GM12892 (cell line): Measurements from ENCODE around the gene CNTNAP2.

Source experiments
- DNase-seq: peaks from one replicate; pipeline ENCODE4 v3.0.0; 2011; ENCODE audit not compliant: insufficient read length
- FAIRE-seq: peaks from 2 replicates; lab custom pipeline; 2011; peaks lifted over from hg19 to GRCh38; lab: Jason Lieb, UNC
- POLR2A ChIP-seq: IDR thresholded peaks from 2 replicates; pipeline ENCODE4 v1.6.1; 2011; ENCODE audit warnings: low read depth, low read length, control low read depth
- POLR2AphosphoS5 ChIP-seq: IDR thresholded peaks from 2 replicates; pipeline ENCODE4 v1.6.1; 2011; ENCODE audit warnings: low read depth, low read length, control low read depth
- TAF1 ChIP-seq: IDR thresholded peaks from 2 replicates; pipeline ENCODE4 v1.6.1; 2011; ENCODE audit warnings: low read depth, mild to moderate bottlenecking, control low read depth, low read length, borderline replicate concordance

CNTNAP2 gene

GRCh38 chr7:147859033-147859432, 1742.4 kb downstream of the CNTNAP2 start:
- no peak for FAIRE-seq
- no peak for DNase-seq
- TF ChIP-seq POLR2A (no peak), POLR2AphosphoS5 (no peak), TAF1 (no peak)

- DNase-seq (no peak), FAIRE-seq (no peak)
- TF ChIP-seq POLR2AphosphoS5 (no peak), TAF1 (no peak), POLR2A (no peak)
Observed at GRCh38 chr7:147859486-147859885, 1742.9 kb downstream of the CNTNAP2 start.

GRCh38 chr7:147861058-147861716, 1744.6 kb downstream of the CNTNAP2 start:
- DNase-seq = no peak
- no peak for FAIRE-seq
- no peak for TF ChIP-seq POLR2A
- TF ChIP-seq POLR2AphosphoS5 = no peak
- no peak for TF ChIP-seq TAF1

- no peak for FAIRE-seq
- no peak for DNase-seq
Observed at GRCh38 chr7:147861945-147862344, 1745.3 kb downstream of the CNTNAP2 start.

GRCh38 chr7:147869456-147869855, 1752.9 kb downstream of the CNTNAP2 start:
- TF ChIP-seq TAF1 = no peak
- no peak for TF ChIP-seq POLR2AphosphoS5
- FAIRE-seq (no peak), DNase-seq (no peak)

More at GRCh38 chr7:147861945-147862344, 1745.3 kb downstream of the CNTNAP2 start:
- TF ChIP-seq POLR2A = no peak
- no peak for TF ChIP-seq TAF1
- no peak for TF ChIP-seq POLR2AphosphoS5

- TF ChIP-seq TAF1 (no peak), POLR2AphosphoS5 (no peak), POLR2A (no peak)
- no peak for FAIRE-seq
- DNase-seq = no peak
Observed at GRCh38 chr7:147878912-147879661, 1762.5 kb downstream of the CNTNAP2 start.

- DNase-seq (no peak), FAIRE-seq (no peak)
- TF ChIP-seq POLR2A (no peak), POLR2AphosphoS5 (no peak), TAF1 (no peak)
Observed at GRCh38 chr7:147885869-147886268, 1769.3 kb downstream of the CNTNAP2 start.

- TF ChIP-seq TAF1 (no peak), POLR2A (no peak), POLR2AphosphoS5 (no peak)
- FAIRE-seq (no peak), DNase-seq (no peak)
Observed at GRCh38 chr7:147894271-147894670, 1777.7 kb downstream of the CNTNAP2 start.

GRCh38 chr7:147896121-147896520, 1779.5 kb downstream of the CNTNAP2 start:
- TF ChIP-seq POLR2AphosphoS5 (no peak), POLR2A (no peak), TAF1 (no peak)
- FAIRE-seq (no peak), DNase-seq (no peak)

GRCh38 chr7:147903536-147904218, 1787.1 kb downstream of the CNTNAP2 start:
- FAIRE-seq (no peak), DNase-seq (no peak)
- TF ChIP-seq POLR2AphosphoS5 (no peak), TAF1 (no peak), POLR2A (no peak)

- no peak for TF ChIP-seq POLR2A
- TF ChIP-seq TAF1 = no peak
- TF ChIP-seq POLR2AphosphoS5 = no peak
- FAIRE-seq (no peak), DNase-seq (no peak)
Observed at GRCh38 chr7:147904219-147904576, 1787.6 kb downstream of the CNTNAP2 start.
